Occipital lobe (tissue), 2 donors: ENCODE data around the gene NDUFA6. TPM values are rescaled to one million over a fixed set of nuclear protein-coding genes. Genes with fewer than 3 reads are reported as not detected.
"Not testable (repeated sequence)": the region's sequence is repeated elsewhere in the genome, so short reads cannot be mapped to it uniquely, and the experiment has no call there.

Experiments
- DNase-seq: peaks from one replicate; lab custom pipeline; 2025; lab: John Stamatoyannopoulos, UW
- total RNA-seq: library from RNA; depleted of rRNA; stranded (reverse); fragments of >200 nt; gene quantifications from one replicate; pipeline ENCODE4 v1.2.3, GENCODE V29; 2014

NDUFA6 gene
- total RNA-seq, 1 donor from 2014 or later, result 34.3 TPM

DNA sequence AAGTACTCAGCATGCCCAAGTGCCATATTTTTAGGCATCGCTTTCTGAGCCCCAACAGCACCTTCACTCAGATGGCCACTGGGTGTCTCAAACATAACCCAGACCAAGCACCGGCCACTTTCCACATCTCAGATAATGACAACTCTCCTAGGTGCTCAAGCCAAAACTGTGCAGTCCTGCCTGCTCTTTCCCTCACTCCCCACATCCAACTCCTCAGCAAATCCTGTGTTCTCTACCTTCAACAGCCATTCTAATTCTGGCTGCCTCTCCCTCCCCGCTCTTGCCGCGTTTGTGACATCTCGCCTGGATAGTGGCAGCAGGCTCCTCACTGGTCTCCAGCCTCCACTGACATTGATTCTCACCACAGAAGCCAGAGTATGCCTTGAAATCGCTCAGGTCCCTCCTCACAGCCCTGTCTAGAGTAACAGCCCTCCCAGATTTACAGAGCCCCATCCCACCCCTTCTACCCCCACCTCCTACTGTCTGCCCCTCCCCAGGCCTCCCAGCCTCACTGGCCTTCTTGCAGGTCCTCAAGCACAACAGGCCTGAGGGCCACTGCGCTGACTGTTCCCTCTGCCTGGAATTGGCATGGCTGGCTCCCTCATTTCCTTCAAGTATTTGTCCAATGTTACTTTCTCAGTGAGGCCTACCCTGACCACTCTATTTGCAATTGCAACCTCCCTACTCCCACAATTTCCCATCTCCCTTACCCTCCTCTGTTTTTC lies 17.8 kb downstream of the NDUFA6 start:
- DNase-seq, result no peak

DNA sequence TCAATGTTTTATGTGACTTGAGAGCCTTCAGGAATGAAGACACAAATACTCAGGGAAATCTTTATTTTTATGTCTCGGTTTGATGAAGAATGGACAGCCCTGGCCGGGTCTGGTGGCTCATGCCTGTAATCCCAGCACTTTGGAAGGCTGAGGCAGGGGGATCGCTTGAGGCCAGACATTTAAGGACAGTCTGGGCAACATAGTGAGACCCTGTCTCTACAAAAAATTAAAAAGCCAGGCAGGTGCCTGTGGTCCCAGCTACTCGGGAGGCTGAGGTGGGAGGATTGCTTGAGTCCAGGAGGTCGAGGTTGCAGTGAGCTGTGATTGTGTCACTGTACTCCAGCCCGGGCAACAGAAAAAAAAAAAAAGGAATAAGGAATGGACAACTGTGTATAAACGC lies 19.1 kb downstream of the NDUFA6 start:
- not testable (repeated sequence) for DNase-seq

DNA sequence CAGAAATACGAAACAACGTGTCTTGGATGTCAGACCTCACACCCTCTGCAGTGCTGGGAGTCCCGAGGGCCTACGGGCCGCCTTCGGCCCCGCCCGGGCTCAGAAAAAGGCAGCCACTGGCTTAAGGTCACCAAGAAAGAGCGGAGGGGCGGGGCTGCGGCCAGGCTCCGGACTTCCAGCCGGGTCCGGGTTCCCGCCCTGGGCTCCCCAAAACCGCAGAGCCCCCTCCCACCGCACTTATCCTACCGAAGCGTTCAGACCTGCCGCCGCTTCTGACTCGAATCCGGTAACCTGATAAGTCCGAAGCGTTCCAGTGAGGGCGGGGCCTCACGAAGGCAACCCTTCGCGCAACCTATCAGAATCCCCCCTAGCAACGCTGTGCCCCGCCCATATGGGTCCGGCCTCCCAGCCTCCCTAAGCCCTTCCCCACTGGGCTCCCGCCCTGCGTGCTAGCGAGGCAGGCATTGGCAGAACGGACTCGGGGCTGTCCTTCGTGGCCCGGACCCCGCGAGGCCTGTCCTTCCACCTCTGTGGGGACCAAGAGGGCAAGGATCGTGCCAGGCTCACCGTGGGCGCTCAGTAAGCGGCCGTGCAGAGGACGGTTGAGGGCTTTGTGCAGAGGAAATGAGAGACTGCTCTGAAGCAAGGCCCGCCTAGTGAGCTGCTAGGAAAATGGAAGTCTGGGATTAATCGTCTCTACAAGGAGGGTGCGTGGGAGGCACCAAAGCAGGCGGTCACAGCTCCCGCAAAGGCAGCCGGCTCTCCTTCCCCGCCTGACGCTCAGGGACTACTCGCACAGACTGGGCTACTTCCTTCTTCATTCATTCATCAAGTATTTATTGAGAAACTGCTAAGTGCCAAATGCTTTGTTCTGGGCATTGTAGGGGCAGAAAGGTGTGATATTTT lies 19.8 kb downstream of the NDUFA6 start, which contains the start of gene NAGA:
Gene NAGA, minus strand, starts transcription at position 296 of the 906 bp plus-strand sequence. CDS start 515 bp downstream, outside the sequence.
- peak; percentile 97 for DNase-seq

- DNase-seq, result no peak
These were observed 20.6 kb downstream of the NDUFA6 start for GRCh38 chr22:42069801-42070516.

- DNase-seq, result no peak
These were observed 22.3 kb downstream of the NDUFA6 start for GRCh38 chr22:42068291-42068690.

DNA sequence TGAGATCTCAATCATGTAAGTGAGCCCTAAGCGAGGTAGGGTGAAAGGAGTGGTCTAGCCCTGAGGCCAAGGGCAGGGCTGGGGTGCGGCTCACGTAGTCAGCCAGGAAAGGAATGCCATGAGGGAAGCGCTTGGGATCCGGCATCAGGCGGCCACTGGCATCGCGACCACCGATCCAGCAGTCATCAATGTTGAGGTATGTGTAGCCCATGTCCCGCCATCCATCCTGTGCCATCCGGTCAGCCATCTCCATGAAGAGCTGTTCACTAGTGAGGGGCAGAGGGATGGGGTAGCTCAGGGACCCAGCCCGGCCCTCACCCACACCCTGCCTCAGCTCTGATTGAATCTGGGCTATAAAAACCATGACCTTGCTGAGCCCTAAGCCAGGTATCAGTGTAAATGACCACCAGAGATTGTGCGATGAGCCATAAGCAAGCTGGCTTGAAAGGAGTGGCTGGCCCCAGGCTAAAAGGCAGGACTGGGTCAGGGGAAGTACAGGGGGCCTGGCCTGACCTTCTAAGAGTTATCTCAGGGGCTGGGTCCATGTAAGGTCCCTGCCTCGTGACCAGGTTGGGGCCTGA lies 22.8 kb downstream of the NDUFA6 start:
- DNase-seq, result no peak

DNA sequence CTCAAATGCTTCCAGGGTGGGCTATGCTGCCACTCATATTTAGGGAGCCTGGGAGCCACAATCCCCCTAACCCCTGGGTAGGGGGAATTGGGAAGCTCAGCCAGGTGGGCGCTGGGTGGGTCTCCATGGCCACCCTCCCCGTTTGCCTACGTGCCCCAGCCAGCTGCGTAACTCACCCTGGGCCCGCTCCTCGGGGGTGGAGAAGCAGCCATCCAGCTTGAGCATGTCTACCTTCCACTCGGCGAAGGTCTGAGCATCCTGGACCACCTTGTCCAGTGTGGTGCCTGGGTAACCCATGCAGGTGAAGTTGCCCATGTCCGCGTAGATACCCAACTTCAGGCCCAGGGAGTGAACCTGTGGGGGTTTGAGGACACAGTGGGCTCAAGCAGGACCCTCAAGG lies 23.6 kb downstream of the NDUFA6 start:
- DNase-seq, result no peak

DNA sequence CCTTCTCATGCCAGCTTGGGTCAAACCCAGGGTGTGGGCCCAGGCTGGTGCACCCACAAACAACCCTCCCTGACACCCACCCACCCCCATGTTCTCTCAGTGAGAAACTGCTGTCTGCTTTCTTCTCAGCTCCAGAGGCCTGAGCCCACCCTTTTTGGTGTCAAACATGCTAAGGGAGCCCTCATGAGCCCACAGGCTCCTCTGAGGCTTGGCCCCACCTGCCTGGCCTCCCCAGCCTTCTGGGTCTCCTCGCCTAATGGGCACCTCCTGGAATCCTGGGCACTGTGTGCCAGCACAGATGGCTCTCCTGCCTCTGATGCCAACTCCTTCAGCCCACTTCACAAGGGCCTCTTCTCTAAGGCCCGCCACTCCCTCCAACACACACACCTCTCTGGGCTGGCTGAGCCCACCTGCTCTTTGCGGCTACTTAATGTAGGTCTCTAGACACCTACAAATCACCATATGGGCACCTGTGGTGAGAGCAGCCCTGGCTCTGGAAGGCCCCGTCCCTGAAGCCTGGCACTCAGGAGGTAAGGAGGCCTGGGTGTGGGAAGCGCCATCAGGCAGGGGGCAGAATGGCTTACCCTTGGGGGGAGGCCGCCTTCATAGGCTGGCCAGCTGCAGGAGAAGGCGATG lies 24.3 kb downstream of the NDUFA6 start:
- no peak for DNase-seq

GRCh38 chr22:42065438-42066125 lies 25.0 kb downstream of the NDUFA6 start:
- no peak for DNase-seq

DNA sequence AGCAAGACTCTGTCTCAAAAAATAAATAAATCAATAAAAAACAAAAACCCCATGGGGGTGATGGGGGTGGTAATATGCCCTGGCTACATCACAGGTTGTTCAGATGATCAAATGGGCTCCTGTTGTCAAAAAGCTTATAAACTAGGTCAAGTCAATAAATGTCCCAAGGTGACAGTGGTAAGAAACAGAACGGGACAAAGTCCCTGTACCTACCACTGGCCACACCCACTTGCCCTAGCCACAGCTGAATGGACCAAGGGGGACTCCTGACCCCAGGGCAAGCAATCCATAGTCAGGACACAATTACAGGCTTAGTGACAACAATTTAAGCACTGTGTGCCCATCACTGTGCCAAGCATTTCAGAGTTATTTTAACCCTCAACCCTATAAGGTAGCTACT lies 25.9 kb downstream of the NDUFA6 start:
- no peak for DNase-seq

- DNase-seq, result no peak
These were observed 27.9 kb downstream of the NDUFA6 start for GRCh38 chr22:42062506-42063170.

- DNase-seq, result no peak
These were observed 29.5 kb downstream of the NDUFA6 start for GRCh38 chr22:42061041-42061440.

DNA sequence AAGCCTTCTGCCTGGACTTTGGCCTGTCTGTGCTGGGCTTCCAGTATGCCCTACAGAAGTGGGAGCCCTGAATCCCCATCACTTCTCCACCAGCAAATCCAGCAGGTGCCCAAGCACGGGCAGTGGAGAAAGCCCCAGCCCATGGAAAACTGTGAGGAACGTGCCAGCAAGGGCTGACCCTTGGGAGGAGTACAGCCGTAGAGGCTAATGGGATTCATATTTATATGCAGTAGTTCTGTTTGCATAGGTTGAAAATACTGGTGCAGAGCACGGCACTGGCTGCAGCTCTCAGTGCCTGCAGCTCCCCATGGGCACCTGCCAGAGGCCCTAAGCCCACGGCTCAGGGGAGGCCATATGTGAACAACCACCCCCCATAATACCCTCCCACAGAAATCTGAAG lies 30.1 kb downstream of the NDUFA6 start:
- DNase-seq, result no peak

- no peak for DNase-seq
These were observed 33.6 kb downstream of the NDUFA6 start for GRCh38 chr22:42056757-42057511.

GRCh38 chr22:42052765-42053164 lies 37.8 kb downstream of the NDUFA6 start:
- no peak for DNase-seq

GRCh38 chr22:42050641-42051180 lies 39.9 kb downstream of the NDUFA6 start:
- DNase-seq, result no peak

DNA sequence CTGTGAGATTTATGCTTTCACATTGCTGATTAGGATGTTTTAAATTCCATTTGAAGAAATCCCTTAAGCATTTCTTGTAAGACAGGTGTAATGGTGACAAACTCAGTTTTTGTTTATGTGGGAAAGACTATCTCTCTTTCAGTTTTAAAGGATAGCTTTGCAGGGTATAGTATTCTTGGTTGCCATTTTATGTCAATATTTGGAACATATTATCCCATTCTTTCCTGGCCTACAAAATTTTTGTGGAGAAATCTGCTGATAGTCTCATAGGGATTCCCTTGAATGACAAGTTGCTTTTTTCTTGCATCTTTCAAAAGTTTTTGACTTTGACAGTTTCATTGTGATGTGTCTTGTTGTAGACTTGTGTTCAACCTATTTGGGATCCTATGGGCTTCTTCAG lies 48.8 kb downstream of the NDUFA6 start:
- DNase-seq, result no peak

- DNase-seq, result no peak
These were observed 51.3 kb downstream of the NDUFA6 start for GRCh38 chr22:42039271-42039670.
